HepG2 (cell line): ENCODE data around the gene MAP2K3. TPM values are rescaled to one million over a fixed set of nuclear protein-coding genes. Genes with fewer than 3 reads are reported as not detected.

ENCODE experiments used
- IRF2 ChIP-seq: IDR thresholded peaks from 2 replicates; pipeline ENCODE4 v1.6.1; 2018; ENCODE audit warnings: missing genetic modification reagents, missing compliant biosample characterization
- MAZ ChIP-seq, 2 experiments: sonication (generic) in 1 of 2; formaldehyde crosslinking in 1 of 2; IDR thresholded peaks; 2 replicates each; pipeline versions ENCODE4 v1.5.0 to v1.6.1; 2012 to 2020; ENCODE audit warnings: low read depth in 2 of 2, mild to moderate bottlenecking in 2 of 2, borderline replicate concordance in 1 of 2, improper control_type of control experiment in 1 of 2, low read length in 1 of 2, missing genetic modification reagents in 1 of 2, moderate library complexity in 1 of 2
- NR2F1 ChIP-seq, 2 experiments: fragments of 450-650 bp in 1 of 2; formaldehyde crosslinking in 1 of 2; IDR thresholded peaks; 2 replicates each; pipeline versions ENCODE4 v1.5.0 to v1.6.1; 2016 to 2020; ENCODE audit warnings: mild to moderate bottlenecking in 1 of 2, missing compliant biosample characterization in 1 of 2, missing genetic modification reagents in 1 of 2, moderate library complexity in 1 of 2
- NR2F2 ChIP-seq: IDR thresholded peaks from 2 replicates; pipeline ENCODE4 v1.6.1; 2012; ENCODE audit warnings: low read depth, inconsistent platforms, borderline replicate concordance
- NR2F6 ChIP-seq, 2 experiments: IDR thresholded peaks; 2 replicates each; pipeline ENCODE4 v1.6.1; 2016; ENCODE audit warnings: antibody characterized with exemption in 1 of 2, mild to moderate bottlenecking in 1 of 2
- RARA ChIP-seq: IDR thresholded peaks from 2 replicates; pipeline ENCODE4 v1.6.1; 2016; ENCODE audit warnings: missing genetic modification reagents, missing compliant biosample characterization
- RNF2 ChIP-seq: fragments of 450-650 bp; conservative IDR thresholded peaks from 2 replicates; pipeline ENCODE4 v1.6.1; 2016; ENCODE audit warnings: low read depth
- SALL1 ChIP-seq: sonication (generic); formaldehyde crosslinking; IDR thresholded peaks from 2 replicates; pipeline ENCODE4 v1.8.0; 2022; ENCODE audit warnings: mild to moderate bottlenecking, missing genetic modification reagents
- TCF12 ChIP-seq, 2 experiments: fragments of 450-650 bp in 1 of 2; sonication (generic) in 1 of 2; formaldehyde crosslinking in 1 of 2; IDR thresholded peaks; 2 replicates each; pipeline versions ENCODE4 v1.6.1 to v1.8.0; 2017 to 2022; ENCODE audit warnings: antibody characterized with exemption in 1 of 2, mild to moderate bottlenecking in 1 of 2, missing genetic modification reagents in 1 of 2, moderate library complexity in 1 of 2
- ZNF629 ChIP-seq: sonication (generic); formaldehyde crosslinking; conservative IDR thresholded peaks from 2 replicates; pipeline ENCODE4 v1.5.0; 2020; ENCODE audit warnings: missing genetic modification reagents
- ZNF879 ChIP-seq: sonication (generic); formaldehyde crosslinking; IDR thresholded peaks from 2 replicates; pipeline ENCODE4 v1.8.1; 2023; ENCODE audit warnings: missing genetic modification reagents
- ZNF891 ChIP-seq: sonication (generic); formaldehyde crosslinking; IDR thresholded peaks from 2 replicates; pipeline ENCODE4 v1.5.0; 2020; ENCODE audit warnings: mild to moderate bottlenecking, missing genetic modification reagents
- polyA plus RNA-seq, 8 experiments: library from polyadenylated mRNA; depleted of rRNA in 3 of 8; stranded (reverse) in 7 of 8; unstranded in 1 of 8; fragments of >200 nt; fragmentation: Illumina TruSeq in 4 of 8; extraction: Trizol in 4 of 8; gene quantifications; 2 replicates each; pipeline versions ENCODE4 v1.2.1 to v1.2.3, GENCODE V29; 2011 to 2016; ENCODE audit warnings: low read depth in 4 of 8, missing spikeins in 1 of 8, mixed read lengths in 1 of 8; ENCODE audit not compliant: insufficient read depth in 1 of 8
- total RNA-seq, 5 experiments: library from RNA; depleted of rRNA; stranded (reverse); fragments of >200 nt; fragmentation: Illumina TruSeq; extraction: Trizol; gene quantifications; 2 replicates each; pipeline ENCODE4 v1.2.3, GENCODE V29; 2016; ENCODE audit warnings: low read depth in 1 of 5
- TF ChIP-seq, protein P1 (sequence below): sonication (generic); IDR thresholded peaks from 2 replicates; pipeline ENCODE4 v1.6.1; 2016; ENCODE audit warnings: low read depth, borderline replicate concordance
- TF ChIP-seq, protein P2 (sequence below): IDR thresholded peaks from 2 replicates; pipeline ENCODE4 v1.6.1; 2012; ENCODE audit warnings: inconsistent platforms
- TF ChIP-seq, protein P3 (sequence below), 2 experiments: fragments of 450-650 bp in 1 of 2; sonication (generic) in 1 of 2; formaldehyde crosslinking in 1 of 2; IDR thresholded peaks; 2 replicates each; pipeline versions ENCODE4 v1.6.1 to v1.8.0; 2016 to 2022; ENCODE audit warnings: antibody characterized with exemption in 1 of 2, mild to moderate bottlenecking in 1 of 2, missing genetic modification reagents in 1 of 2

Gene MAP2K3
- total and polyA plus RNA-seq, 2 of the 13 experiments (the other 11 are each of a cell fraction or from before 2014, with no cell fraction given), result 20.5 to 27.4 TPM

DNA sequence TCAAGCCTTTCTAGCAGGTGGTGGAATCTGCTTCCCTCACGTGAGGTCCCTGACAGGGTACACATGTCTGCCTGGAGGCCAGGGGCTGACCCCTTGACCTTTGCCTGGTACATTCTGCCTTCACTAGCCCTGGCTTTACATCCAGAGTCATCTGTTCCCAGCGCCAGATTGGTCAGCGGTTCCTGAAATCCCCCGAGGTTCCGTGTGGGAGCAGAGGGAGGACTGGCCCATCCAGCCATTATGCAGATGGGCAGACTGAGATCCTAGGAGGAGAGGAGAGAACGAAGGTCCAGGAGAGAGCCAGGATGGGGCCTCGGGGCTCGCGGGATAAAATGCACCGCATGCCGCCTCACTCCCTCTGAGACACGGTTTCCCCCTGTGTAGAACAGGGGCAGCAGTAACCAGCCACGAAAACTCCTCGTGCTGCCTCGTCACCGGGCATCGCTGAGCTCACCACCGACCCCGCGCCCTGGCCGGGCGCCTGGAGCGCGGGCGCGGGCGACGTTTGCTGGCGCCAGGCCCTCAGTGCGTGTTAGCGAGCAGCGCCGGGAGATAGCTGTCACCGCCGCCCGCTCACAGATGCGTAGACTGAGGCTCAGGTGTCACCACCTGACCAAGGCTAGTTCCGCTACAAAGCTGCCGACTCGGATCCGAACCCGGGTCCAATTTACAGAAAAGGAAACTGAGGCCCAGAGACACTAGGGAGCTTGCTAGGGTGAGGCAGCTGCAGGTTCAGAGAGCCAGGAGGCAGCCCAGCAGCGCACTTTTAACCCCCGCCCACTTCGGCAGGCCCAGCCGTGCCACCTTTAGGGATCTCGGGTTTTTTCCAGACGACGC, 811 bp upstream of the MAP2K3 start (continued):
- TF ChIP-seq, protein P1, sequence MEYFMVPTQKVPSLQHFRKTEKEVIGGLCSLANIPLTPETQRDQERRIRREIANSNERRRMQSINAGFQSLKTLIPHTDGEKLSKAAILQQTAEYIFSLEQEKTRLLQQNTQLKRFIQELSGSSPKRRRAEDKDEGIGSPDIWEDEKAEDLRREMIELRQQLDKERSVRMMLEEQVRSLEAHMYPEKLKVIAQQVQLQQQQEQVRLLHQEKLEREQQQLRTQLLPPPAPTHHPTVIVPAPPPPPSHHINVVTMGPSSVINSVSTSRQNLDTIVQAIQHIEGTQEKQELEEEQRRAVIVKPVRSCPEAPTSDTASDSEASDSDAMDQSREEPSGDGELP, result peak; percentile 22; the same call in 1 of the 2 replicates
- TF ChIP-seq RARA (CRISPR knock-in tag) (peak; percentile 67), ZNF879 (CRISPR knock-in tag) (no peak), ZNF891 (CRISPR knock-in tag) (peak; percentile 4; the same call in 1 of the 2 replicates), NR2F6 (IDR thresholded peaks at IDR 0.05) (peak; percentile 88), NR2F6 (CRISPR knock-in tag; IDR thresholded peaks at IDR 0.05) (peak; percentile 86), IRF2 (CRISPR knock-in tag) (no peak), NR2F1 (CRISPR knock-in tag; IDR thresholded peaks at IDR 0.05) (peak; percentile 76 to 78), NR2F2 (peak; percentile 51; the same call in 1 of the 2 replicates), RNF2 (0 out of 2 replicates have a peak, but pooled peaks have one; percentile 25), MAZ (IDR thresholded peaks at IDR 0.05; ENCODE audit: borderline replicate concordance, low read depth, low read length) (no peak), MAZ (CRISPR knock-in tag; IDR thresholded peaks at IDR 0.05; ENCODE audit: low read depth) (0 out of 2 replicates have a peak, but pooled peaks have one; percentile 12), TCF12 (IDR thresholded peaks at IDR 0.05) (no peak), TCF12 (CRISPR knock-in tag; IDR thresholded peaks at IDR 0.05) (0 out of 2 replicates have a peak, but pooled peaks have one; percentile 5), ZNF629 (CRISPR knock-in tag) (peak; percentile 94), SALL1 (0 out of 2 replicates have a peak, but pooled peaks have one; percentile 30)
- TF ChIP-seq, protein P2, sequence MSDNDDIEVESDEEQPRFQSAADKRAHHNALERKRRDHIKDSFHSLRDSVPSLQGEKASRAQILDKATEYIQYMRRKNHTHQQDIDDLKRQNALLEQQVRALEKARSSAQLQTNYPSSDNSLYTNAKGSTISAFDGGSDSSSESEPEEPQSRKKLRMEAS, result peak; percentile 43; the same call in 1 of the 2 replicates
- TF ChIP-seq, protein P3, sequence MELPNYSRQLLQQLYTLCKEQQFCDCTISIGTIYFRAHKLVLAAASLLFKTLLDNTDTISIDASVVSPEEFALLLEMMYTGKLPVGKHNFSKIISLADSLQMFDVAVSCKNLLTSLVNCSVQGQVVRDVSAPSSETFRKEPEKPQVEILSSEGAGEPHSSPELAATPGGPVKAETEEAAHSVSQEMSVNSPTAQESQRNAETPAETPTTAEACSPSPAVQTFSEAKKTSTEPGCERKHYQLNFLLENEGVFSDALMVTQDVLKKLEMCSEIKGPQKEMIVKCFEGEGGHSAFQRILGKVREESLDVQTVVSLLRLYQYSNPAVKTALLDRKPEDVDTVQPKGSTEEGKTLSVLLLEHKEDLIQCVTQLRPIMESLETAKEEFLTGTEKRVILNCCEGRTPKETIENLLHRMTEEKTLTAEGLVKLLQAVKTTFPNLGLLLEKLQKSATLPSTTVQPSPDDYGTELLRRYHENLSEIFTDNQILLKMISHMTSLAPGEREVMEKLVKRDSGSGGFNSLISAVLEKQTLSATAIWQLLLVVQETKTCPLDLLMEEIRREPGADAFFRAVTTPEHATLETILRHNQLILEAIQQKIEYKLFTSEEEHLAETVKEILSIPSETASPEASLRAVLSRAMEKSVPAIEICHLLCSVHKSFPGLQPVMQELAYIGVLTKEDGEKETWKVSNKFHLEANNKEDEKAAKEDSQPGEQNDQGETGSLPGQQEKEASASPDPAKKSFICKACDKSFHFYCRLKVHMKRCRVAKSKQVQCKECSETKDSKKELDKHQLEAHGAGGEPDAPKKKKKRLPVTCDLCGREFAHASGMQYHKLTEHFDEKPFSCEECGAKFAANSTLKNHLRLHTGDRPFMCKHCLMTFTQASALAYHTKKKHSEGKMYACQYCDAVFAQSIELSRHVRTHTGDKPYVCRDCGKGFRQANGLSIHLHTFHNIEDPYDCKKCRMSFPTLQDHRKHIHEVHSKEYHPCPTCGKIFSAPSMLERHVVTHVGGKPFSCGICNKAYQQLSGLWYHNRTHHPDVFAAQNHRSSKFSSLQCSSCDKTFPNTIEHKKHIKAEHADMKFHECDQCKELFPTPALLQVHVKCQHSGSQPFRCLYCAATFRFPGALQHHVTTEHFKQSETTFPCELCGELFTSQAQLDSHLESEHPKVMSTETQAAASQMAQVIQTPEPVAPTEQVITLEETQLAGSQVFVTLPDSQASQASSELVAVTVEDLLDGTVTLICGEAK (IDR thresholded peaks at IDR 0.05), result no peak
- TF ChIP-seq, protein P3 (CRISPR knock-in tag; IDR thresholded peaks at IDR 0.05), result 0 out of 2 replicates have a peak, but pooled peaks have one; percentile 14
